WTC11 (cell line): ENCODE data around the gene SYTL2. TPM values are rescaled to one million over a fixed set of nuclear protein-coding genes. Genes with fewer than 3 reads are reported as not detected.

Experiments
- ATAC-seq: fragments of 200-7000 bp; cut with Tn5 transposase; 2 replicates; pipeline ENCODE4 v1.10.0; 2021; ENCODE audit warnings: mild to moderate bottlenecking, moderate library complexity
- CTCF ChIA-PET: fragments of 300-600 bp; sonication (Branson Sonifier 250); formaldehyde crosslinking; loops from one replicate; lab custom pipeline; 2021; ENCODE audit warnings: antibody characterized with exemption; lab: Charles Lee
- POLR2A ChIA-PET: fragments of 350-600 bp; sonication (Branson Sonifier 250); formaldehyde crosslinking; loops from one replicate; lab custom pipeline; 2021; ENCODE audit warnings: antibody characterized with exemption; lab: Charles Lee
- DNase-seq: peaks from one replicate; pipeline ENCODE4 v3.0.0; 2021; ENCODE audit warnings: low spot score
- H3K27ac Mint-ChIP-seq: 2 replicates; pipeline ENCODE4 v1.8.0; 2021; ENCODE audit warnings: mixed read lengths
- H3K27me3 Mint-ChIP-seq: 2 replicates; pipeline ENCODE4 v1.8.0; 2021; ENCODE audit warnings: low read depth, mild to moderate bottlenecking, moderate library complexity, mixed read lengths
- H3K36me3 Mint-ChIP-seq: 2 replicates; pipeline ENCODE4 v1.8.0; 2021; ENCODE audit warnings: mixed read lengths
- H3K4me1 Mint-ChIP-seq: 2 replicates; pipeline ENCODE4 v1.8.0; 2022; ENCODE audit warnings: mixed read lengths
- H3K4me3 Mint-ChIP-seq: 2 replicates; pipeline ENCODE4 v1.8.0; 2021; ENCODE audit warnings: mild to moderate bottlenecking, moderate library complexity, mixed read lengths
- H3K9me3 Mint-ChIP-seq: 2 replicates; pipeline ENCODE4 v1.8.0; 2021; ENCODE audit warnings: mixed read lengths
- ARID4B ChIP-seq: sonication (generic); formaldehyde crosslinking; IDR thresholded peaks from 2 replicates; pipeline ENCODE4 v1.8.0; 2023; ENCODE audit warnings: missing genetic modification reagents, mild to moderate bottlenecking, borderline replicate concordance
- ATF2 ChIP-seq: sonication (generic); formaldehyde crosslinking; IDR thresholded peaks from 2 replicates; pipeline ENCODE4 v1.8.1; 2022; ENCODE audit warnings: low read depth, missing genetic modification reagents, borderline replicate concordance
- ATF3 ChIP-seq: sonication (generic); formaldehyde crosslinking; conservative IDR thresholded peaks from 2 replicates; pipeline ENCODE4 v1.8.1; 2022; ENCODE audit warnings: mild to moderate bottlenecking, missing genetic modification reagents
- CBFB ChIP-seq: sonication (generic); formaldehyde crosslinking; IDR thresholded peaks from 2 replicates; pipeline ENCODE4 v1.8.1; 2022; ENCODE audit warnings: mild to moderate bottlenecking, low read depth, missing genetic modification reagents
- CREB1 ChIP-seq: sonication (generic); formaldehyde crosslinking; IDR thresholded peaks from 2 replicates; pipeline ENCODE4 v1.8.0; 2023; ENCODE audit warnings: mild to moderate bottlenecking, missing genetic modification reagents
- ELF4 ChIP-seq: sonication (generic); formaldehyde crosslinking; IDR thresholded peaks from 2 replicates; pipeline ENCODE4 v1.8.1; 2022; ENCODE audit warnings: low read depth, mild to moderate bottlenecking, moderate library complexity, missing genetic modification reagents
- ETV6 ChIP-seq: sonication (generic); formaldehyde crosslinking; IDR thresholded peaks from 2 replicates; pipeline ENCODE4 v1.8.1; 2022; ENCODE audit warnings: mild to moderate bottlenecking, missing genetic modification reagents
- GABPB1 ChIP-seq: sonication (generic); formaldehyde crosslinking; IDR thresholded peaks from 2 replicates; pipeline ENCODE4 v1.8.1; 2023; ENCODE audit warnings: mild to moderate bottlenecking, missing genetic modification reagents
- JUN ChIP-seq: sonication (generic); formaldehyde crosslinking; IDR thresholded peaks from 2 replicates; pipeline ENCODE4 v1.8.0; 2023; ENCODE audit warnings: mild to moderate bottlenecking, missing genetic modification reagents
- MLX ChIP-seq: sonication (generic); formaldehyde crosslinking; IDR thresholded peaks from 2 replicates; pipeline ENCODE4 v1.8.1; 2023; ENCODE audit warnings: mild to moderate bottlenecking, missing genetic modification reagents, moderate library complexity
- MYBL2 ChIP-seq: sonication (generic); formaldehyde crosslinking; IDR thresholded peaks from 2 replicates; pipeline ENCODE4 v1.8.1; 2023; ENCODE audit warnings: mild to moderate bottlenecking, moderate library complexity, missing genetic modification reagents
- OVOL2 ChIP-seq: fragments of 250-450 bp; sonication (Bioruptor Pico); IDR thresholded peaks from 2 replicates; pipeline ENCODE4 v1.9.0; 2021; ENCODE audit warnings: mild to moderate bottlenecking, borderline replicate concordance
- RELA ChIP-seq: sonication (generic); formaldehyde crosslinking; IDR thresholded peaks from 2 replicates; pipeline ENCODE4 v1.8.1; 2022; ENCODE audit warnings: missing genetic modification reagents, mild to moderate bottlenecking, borderline replicate concordance
- RORB ChIP-seq: fragments of 250-450 bp; sonication (Bioruptor Pico); IDR thresholded peaks from 2 replicates; pipeline ENCODE4 v1.9.0; 2021; ENCODE audit warnings: mild to moderate bottlenecking
- SP1 ChIP-seq: sonication (generic); formaldehyde crosslinking; conservative IDR thresholded peaks from 2 replicates; pipeline ENCODE4 v1.8.1; 2022; ENCODE audit warnings: missing genetic modification reagents
- ZBTB21 ChIP-seq: sonication (generic); formaldehyde crosslinking; IDR thresholded peaks from 2 replicates; pipeline ENCODE4 v1.8.1; 2023; ENCODE audit warnings: mild to moderate bottlenecking, missing genetic modification reagents, borderline replicate concordance
- ZBTB43 ChIP-seq: sonication (generic); formaldehyde crosslinking; IDR thresholded peaks from 2 replicates; pipeline ENCODE4 v1.8.1; 2023; ENCODE audit warnings: mild to moderate bottlenecking, missing genetic modification reagents
- ZMAT4 ChIP-seq: fragments of 250-450 bp; sonication (Bioruptor Pico); IDR thresholded peaks from 2 replicates; pipeline ENCODE4 v1.9.0; 2021; ENCODE audit warnings: mild to moderate bottlenecking
- ZNF121 ChIP-seq: sonication (generic); formaldehyde crosslinking; IDR thresholded peaks from 2 replicates; pipeline ENCODE4 v1.8.0; 2023; ENCODE audit warnings: missing genetic modification reagents
- ZNF219 ChIP-seq: sonication (generic); formaldehyde crosslinking; IDR thresholded peaks from 2 replicates; pipeline ENCODE4 v1.8.0; 2023; ENCODE audit warnings: missing genetic modification reagents, mild to moderate bottlenecking, borderline replicate concordance
- ZNF317 ChIP-seq: sonication (generic); formaldehyde crosslinking; IDR thresholded peaks from 2 replicates; pipeline ENCODE4 v1.8.1; 2023; ENCODE audit warnings: low read depth, mild to moderate bottlenecking, moderate library complexity, missing genetic modification reagents, borderline replicate concordance
- ZNF396 ChIP-seq: fragments of 250-450 bp; sonication (Bioruptor Pico); IDR thresholded peaks from 2 replicates; pipeline ENCODE4 v1.8.0; 2021; ENCODE audit warnings: mild to moderate bottlenecking, moderate library complexity, borderline replicate concordance
- ZNF416 ChIP-seq: fragments of 250-450 bp; sonication (Bioruptor Pico); IDR thresholded peaks from 2 replicates; pipeline ENCODE4 v1.9.0; 2021; ENCODE audit warnings: mild to moderate bottlenecking, inconsistent platforms
- total RNA-seq: library from RNA; stranded (reverse); gene quantifications from 3 replicates; pipeline ENCODE4 v1.2.3, GENCODE V29; 2021
- TF ChIP-seq, protein P1 (sequence below): sonication (generic); formaldehyde crosslinking; IDR thresholded peaks from 2 replicates; pipeline ENCODE4 v1.8.1; 2022; ENCODE audit warnings: mild to moderate bottlenecking, moderate library complexity, missing genetic modification reagents
- TF ChIP-seq, protein P2 (sequence below): fragments of 250-450 bp; sonication (Bioruptor Pico); IDR thresholded peaks from 2 replicates; pipeline ENCODE4 v1.8.0; 2021; ENCODE audit warnings: mild to moderate bottlenecking

The SYTL2 gene
- total RNA-seq, 1 experiment from 2014 or later, result 7.1 TPM

DNA sequence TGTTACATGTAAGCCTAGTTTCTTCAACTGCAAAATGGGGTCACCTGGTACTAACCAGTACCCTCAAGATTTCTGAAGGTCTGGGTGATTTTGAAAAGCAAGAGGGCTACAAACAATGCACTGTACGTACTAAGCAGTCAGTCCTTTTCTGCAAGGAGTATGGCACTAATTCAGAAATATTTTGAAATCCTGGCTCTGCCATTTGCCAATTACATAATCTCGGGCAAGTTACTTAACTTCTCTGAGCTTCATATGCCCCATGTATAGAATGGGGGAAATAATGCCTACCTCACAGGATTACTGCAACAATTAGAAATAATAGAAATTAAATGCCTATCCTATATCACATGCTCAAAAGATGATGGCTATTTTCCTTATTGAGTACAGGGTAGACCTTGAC, 64.3 kb downstream of the SYTL2 start:
- TF ChIP-seq ELF4 (no peak), ZNF416 (CRISPR knock-in tag) (no peak), RORB (CRISPR knock-in tag) (no peak), ZMAT4 (no peak), CBFB (CRISPR knock-in tag) (no peak), JUN (CRISPR knock-in tag) (no peak), RELA (CRISPR knock-in tag) (no peak), MLX (no peak), ARID4B (no peak), ZBTB43 (no peak), SP1 (CRISPR knock-in tag) (no peak), OVOL2 (no peak), ZNF219 (CRISPR knock-in tag) (no peak), GABPB1 (CRISPR knock-in tag) (no peak), MYBL2 (CRISPR knock-in tag) (no peak), ATF2 (CRISPR knock-in tag) (no peak), ZBTB21 (CRISPR knock-in tag) (no peak), ZNF121 (CRISPR knock-in tag) (no peak)
- TF ChIP-seq, protein P1, sequence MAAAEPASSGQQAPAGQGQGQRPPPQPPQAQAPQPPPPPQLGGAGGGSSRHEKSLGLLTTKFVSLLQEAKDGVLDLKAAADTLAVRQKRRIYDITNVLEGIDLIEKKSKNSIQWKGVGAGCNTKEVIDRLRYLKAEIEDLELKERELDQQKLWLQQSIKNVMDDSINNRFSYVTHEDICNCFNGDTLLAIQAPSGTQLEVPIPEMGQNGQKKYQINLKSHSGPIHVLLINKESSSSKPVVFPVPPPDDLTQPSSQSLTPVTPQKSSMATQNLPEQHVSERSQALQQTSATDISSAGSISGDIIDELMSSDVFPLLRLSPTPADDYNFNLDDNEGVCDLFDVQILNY (CRISPR knock-in tag), result no peak
- TF ChIP-seq, all 79 proteins: peak for 0
- Mint-ChIP-seq H3K36me3 (no peaks in the 10 kb centered on the region), H3K27me3 (no peaks in the 10 kb centered on the region), H3K4me1 (peaks cover 42% of the 10 kb centered on the region), H3K4me3 (no peak overlapping the region), H3K27ac (no peak overlapping the region), H3K9me3 (no peaks in the 10 kb centered on the region)
- POLR2A ChIA-PET, result interaction anchor here (0.5 kb wide), 1 partner anchor 13 kb away, joined by 3 read pairs; no protein-coding TSS in a partner anchor
- ATAC-seq, result no peak
- no peak for DNase-seq
- CTCF ChIA-PET, result no interaction called here

- DNase-seq (no peak), ATAC-seq (no peak)
- no peaks in the 10 kb centered on the region for H3K9me3 Mint-ChIP-seq
- no peaks in the 10 kb centered on the region for H3K36me3 Mint-ChIP-seq
- H3K27ac Mint-ChIP-seq, result no peak overlapping the region
- no peak overlapping the region for H3K4me3 Mint-ChIP-seq
- H3K27me3 Mint-ChIP-seq, result no peaks in the 10 kb centered on the region
- H3K4me1 Mint-ChIP-seq, result peaks cover 41% of the 10 kb centered on the region
- POLR2A ChIA-PET, result no interaction called here
- CTCF ChIA-PET, result no interaction called here
- no peak for TF ChIP-seq ZNF317 (CRISPR knock-in tag)
- TF ChIP-seq MLX, result no peak
- TF ChIP-seq ETV6 (CRISPR knock-in tag), result no peak
- TF ChIP-seq CREB1 (CRISPR knock-in tag), result no peak
- TF ChIP-seq ZNF396, result no peak
- TF ChIP-seq ATF3, result no peak
- TF ChIP-seq, protein P2, sequence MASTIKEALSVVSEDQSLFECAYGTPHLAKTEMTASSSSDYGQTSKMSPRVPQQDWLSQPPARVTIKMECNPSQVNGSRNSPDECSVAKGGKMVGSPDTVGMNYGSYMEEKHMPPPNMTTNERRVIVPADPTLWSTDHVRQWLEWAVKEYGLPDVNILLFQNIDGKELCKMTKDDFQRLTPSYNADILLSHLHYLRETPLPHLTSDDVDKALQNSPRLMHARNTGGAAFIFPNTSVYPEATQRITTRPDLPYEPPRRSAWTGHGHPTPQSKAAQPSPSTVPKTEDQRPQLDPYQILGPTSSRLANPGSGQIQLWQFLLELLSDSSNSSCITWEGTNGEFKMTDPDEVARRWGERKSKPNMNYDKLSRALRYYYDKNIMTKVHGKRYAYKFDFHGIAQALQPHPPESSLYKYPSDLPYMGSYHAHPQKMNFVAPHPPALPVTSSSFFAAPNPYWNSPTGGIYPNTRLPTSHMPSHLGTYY (CRISPR knock-in tag), result no peak
- TF ChIP-seq, protein P1 (CRISPR knock-in tag), result no peak
These were observed 65.3 kb downstream of the SYTL2 start for GRCh38 chr11:85745626-85746025.
